ENCODE data around the gene NOBOX. TPM values are rescaled to one million over a fixed set of nuclear protein-coding genes. Genes with fewer than 3 reads are reported as not detected.
"Not testable (repeated sequence)": the region's sequence is repeated elsewhere in the genome, so short reads cannot be mapped to it uniquely, and the experiment has no call there.

Gene NOBOX
- total RNA-seq, result not detected

GRCh38 chr7:144403649-144404061, at the start of gene NOBOX:
Gene NOBOX (minus strand): TSS chr7:144403693.
- intact Hi-C loops (cut with DNase I), result no loop called here
- DNase-seq (ENCODE audit: low spot score) (no peak), ATAC-seq (no peak)

- intact Hi-C loops (cut with DNase I), result no loop called here
- DNase-seq (ENCODE audit: low spot score) (no peak), ATAC-seq (no peak)
Observed at GRCh38 chr7:144452064-144452463, 48.6 kb upstream of the NOBOX start.

GRCh38 chr7:144445590-144445989, 42.1 kb upstream of the NOBOX start:
- DNase-seq (ENCODE audit: low spot score) (no peak), ATAC-seq (no peak)
- intact Hi-C loops (cut with DNase I), result no loop called here

GRCh38 chr7:144439717-144440205, 36.3 kb upstream of the NOBOX start:
- ATAC-seq (no peak), DNase-seq (ENCODE audit: low spot score) (no peak)
- intact Hi-C loops (cut with DNase I), result no loop called here

GRCh38 chr7:144438759-144439158, 35.3 kb upstream of the NOBOX start:
- intact Hi-C loops (cut with DNase I), result no loop called here
- no peak for ATAC-seq
- DNase-seq (ENCODE audit: low spot score), result no peak

GRCh38 chr7:144437370-144438191, 34.1 kb upstream of the NOBOX start:
- DNase-seq (ENCODE audit: low spot score) (peak; percentile 70), ATAC-seq (peak; percentile 36)
- intact Hi-C loops (cut with DNase I), result no loop called here

GRCh38 chr7:144436500-144436899, 33.0 kb upstream of the NOBOX start:
- intact Hi-C loops (cut with DNase I), result no loop called here
- no peak for ATAC-seq
- no peak for DNase-seq (ENCODE audit: low spot score)

- intact Hi-C loops (cut with DNase I), result no loop called here
- DNase-seq (ENCODE audit: low spot score) (no peak), ATAC-seq (no peak)
Observed at GRCh38 chr7:144428431-144428830, 24.9 kb upstream of the NOBOX start.

GRCh38 chr7:144427539-144427938, 24.0 kb upstream of the NOBOX start:
- not testable (repeated sequence) for ATAC-seq; DNase-seq (ENCODE audit: low spot score)

GRCh38 chr7:144418931-144419330, 15.4 kb upstream of the NOBOX start:
- ATAC-seq; DNase-seq (ENCODE audit: low spot score); intact Hi-C loops (cut with DNase I): not testable (repeated sequence)

More at GRCh38 chr7:144427539-144427938, 24.0 kb upstream of the NOBOX start:
- intact Hi-C loops (cut with DNase I), result not testable (repeated sequence)

GRCh38 chr7:144416341-144416740, 12.8 kb upstream of the NOBOX start:
- no peak for ATAC-seq
- intact Hi-C loops (cut with DNase I), result no loop called here

GRCh38 chr7:144415858-144416257, 12.4 kb upstream of the NOBOX start:
- no peak for DNase-seq (ENCODE audit: low spot score)
- ATAC-seq, result no peak
- intact Hi-C loops (cut with DNase I), result no loop called here

More at GRCh38 chr7:144416341-144416740, 12.8 kb upstream of the NOBOX start:
- no peak for DNase-seq (ENCODE audit: low spot score)

GRCh38 chr7:144414815-144415214, 11.3 kb upstream of the NOBOX start:
- ATAC-seq (no peak), DNase-seq (ENCODE audit: low spot score) (no peak)
- intact Hi-C loops (cut with DNase I), result loop anchor here (5.0 kb wide), 1 partner anchor 943 kb away; no protein-coding TSS in a partner anchor

GRCh38 chr7:144410441-144410840, 6.9 kb upstream of the NOBOX start:
- intact Hi-C loops (cut with DNase I), result loop anchor here (5.0 kb wide), 1 partner anchor 938 kb away; no protein-coding TSS in a partner anchor
- no peak for ATAC-seq
- no peak for DNase-seq (ENCODE audit: low spot score)

- ATAC-seq, result no peak
- no peak for DNase-seq (ENCODE audit: low spot score)
- intact Hi-C loops (cut with DNase I), result no loop called here
Observed at GRCh38 chr7:144408121-144408520, 4.6 kb upstream of the NOBOX start.

GRCh38 chr7:144407266-144407931, 3.9 kb upstream of the NOBOX start:
- ATAC-seq (no peak), DNase-seq (ENCODE audit: low spot score) (no peak)
- intact Hi-C loops (cut with DNase I), result no loop called here

GRCh38 chr7:144404946-144405345, 1.5 kb upstream of the NOBOX start:
- no peak for ATAC-seq
- intact Hi-C loops (cut with DNase I), result no loop called here
- no peak for DNase-seq (ENCODE audit: low spot score)

GRCh38 chr7:144403102-144403501, 391 bp downstream of the NOBOX start:
- intact Hi-C loops (cut with DNase I), result no loop called here
- no peak for DNase-seq (ENCODE audit: low spot score)

GRCh38 chr7:144401490-144401889, 2.0 kb downstream of the NOBOX start:
- intact Hi-C loops (cut with DNase I), result no loop called here
- no peak for ATAC-seq
- DNase-seq (ENCODE audit: low spot score), result no peak

More at GRCh38 chr7:144403102-144403501, 391 bp downstream of the NOBOX start:
- ATAC-seq, result no peak

- no peak for ATAC-seq
- intact Hi-C loops (cut with DNase I), result no loop called here
- no peak for DNase-seq (ENCODE audit: low spot score)
Observed at GRCh38 chr7:144399946-144400345, 3.5 kb downstream of the NOBOX start.

All from sciatic nerve (tissue), 2 donors.